ENCODE data around the gene ZNF423.

DNA sequence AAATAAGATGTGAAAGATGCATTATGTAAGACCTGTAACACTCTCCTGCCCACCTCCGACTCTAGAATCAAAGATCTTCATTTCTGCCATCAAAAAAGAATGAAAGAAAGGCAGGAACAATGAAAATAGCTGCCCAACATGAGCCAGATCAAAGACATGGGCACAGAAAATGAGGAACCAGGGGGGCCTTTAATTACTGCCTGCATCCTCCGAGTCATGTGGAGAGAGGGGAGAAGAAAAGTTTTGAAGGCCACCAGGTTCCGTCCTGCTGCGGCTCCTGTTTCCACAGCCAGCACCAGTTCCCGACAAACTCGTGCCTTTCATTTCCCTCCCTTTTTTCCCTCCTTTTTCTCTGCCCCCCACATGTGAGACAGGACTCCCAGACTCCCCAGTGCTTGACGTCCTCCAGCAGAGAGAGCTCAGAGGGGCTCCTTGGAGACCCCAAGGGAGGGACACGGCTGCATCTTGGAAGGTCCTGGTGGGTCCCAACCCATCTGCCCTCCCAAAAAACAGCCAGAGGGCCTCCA lies 168.4 kb downstream of the ZNF423 start:
- TF ChIP-seq, protein P1, sequence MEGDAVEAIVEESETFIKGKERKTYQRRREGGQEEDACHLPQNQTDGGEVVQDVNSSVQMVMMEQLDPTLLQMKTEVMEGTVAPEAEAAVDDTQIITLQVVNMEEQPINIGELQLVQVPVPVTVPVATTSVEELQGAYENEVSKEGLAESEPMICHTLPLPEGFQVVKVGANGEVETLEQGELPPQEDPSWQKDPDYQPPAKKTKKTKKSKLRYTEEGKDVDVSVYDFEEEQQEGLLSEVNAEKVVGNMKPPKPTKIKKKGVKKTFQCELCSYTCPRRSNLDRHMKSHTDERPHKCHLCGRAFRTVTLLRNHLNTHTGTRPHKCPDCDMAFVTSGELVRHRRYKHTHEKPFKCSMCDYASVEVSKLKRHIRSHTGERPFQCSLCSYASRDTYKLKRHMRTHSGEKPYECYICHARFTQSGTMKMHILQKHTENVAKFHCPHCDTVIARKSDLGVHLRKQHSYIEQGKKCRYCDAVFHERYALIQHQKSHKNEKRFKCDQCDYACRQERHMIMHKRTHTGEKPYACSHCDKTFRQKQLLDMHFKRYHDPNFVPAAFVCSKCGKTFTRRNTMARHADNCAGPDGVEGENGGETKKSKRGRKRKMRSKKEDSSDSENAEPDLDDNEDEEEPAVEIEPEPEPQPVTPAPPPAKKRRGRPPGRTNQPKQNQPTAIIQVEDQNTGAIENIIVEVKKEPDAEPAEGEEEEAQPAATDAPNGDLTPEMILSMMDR (conservative IDR thresholded peaks at IDR 0.05; ENCODE audit: low read depth in 2 of 2) = no peak
- TF ChIP-seq, protein P2, sequence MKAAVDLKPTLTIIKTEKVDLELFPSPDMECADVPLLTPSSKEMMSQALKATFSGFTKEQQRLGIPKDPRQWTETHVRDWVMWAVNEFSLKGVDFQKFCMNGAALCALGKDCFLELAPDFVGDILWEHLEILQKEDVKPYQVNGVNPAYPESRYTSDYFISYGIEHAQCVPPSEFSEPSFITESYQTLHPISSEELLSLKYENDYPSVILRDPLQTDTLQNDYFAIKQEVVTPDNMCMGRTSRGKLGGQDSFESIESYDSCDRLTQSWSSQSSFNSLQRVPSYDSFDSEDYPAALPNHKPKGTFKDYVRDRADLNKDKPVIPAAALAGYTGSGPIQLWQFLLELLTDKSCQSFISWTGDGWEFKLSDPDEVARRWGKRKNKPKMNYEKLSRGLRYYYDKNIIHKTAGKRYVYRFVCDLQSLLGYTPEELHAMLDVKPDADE (IDR thresholded peaks at IDR 0.05) = no peak
- no peak for TF ChIP-seq EZH2 (IDR thresholded peaks at IDR 0.05; ENCODE audit: low read depth, unreplicated experiment)
